ENCODE measurements around the gene GRB2.
A peak's percentile ranks its signal among the peaks of the same experiment; 100 is the strongest.
"Not testable (repeated sequence)": the region's sequence is repeated elsewhere in the genome, so short reads cannot be mapped to it uniquely, and the experiment has no call there.

Gene GRB2

GRCh38 chr17:75365009-75365930, 40.2 kb downstream of the GRB2 start:
- Histone ChIP-seq H3K9ac (ENCODE audit: low read depth, low read length) (no peak overlapping the region), H3K9me3 (ENCODE audit: control insufficient read depth, insufficient read depth, low read length) (no peaks in the 10 kb centered on the region), H3K4me1 (ENCODE audit: insufficient read depth, low read length) (peaks cover 20% of the 10 kb centered on the region), H3K36me3 (ENCODE audit: insufficient read depth, low read length) (no peaks in the 10 kb centered on the region)

- H3K9me3 ChIP-seq (ENCODE audit: control insufficient read depth, insufficient read depth, low read length), result no peaks in the 10 kb centered on the region
- H3K4me1 ChIP-seq (ENCODE audit: insufficient read depth, low read length), result peaks cover 14% of the 10 kb centered on the region
- no peak overlapping the region for H3K9ac ChIP-seq (ENCODE audit: low read depth, low read length)
- H3K36me3 ChIP-seq (ENCODE audit: insufficient read depth, low read length), result no peaks in the 10 kb centered on the region
Measured at GRCh38 chr17:75364078-75364477, 41.4 kb downstream of the GRB2 start.

GRCh38 chr17:75361996-75362395, 43.5 kb downstream of the GRB2 start:
- no peaks in the 10 kb centered on the region for H3K9me3 ChIP-seq (ENCODE audit: control insufficient read depth, insufficient read depth, low read length)
- H3K9ac ChIP-seq (ENCODE audit: low read depth, low read length), result no peak overlapping the region
- peaks cover 4% of the 10 kb centered on the region for H3K4me1 ChIP-seq (ENCODE audit: insufficient read depth, low read length)
- no peaks in the 10 kb centered on the region for H3K36me3 ChIP-seq (ENCODE audit: insufficient read depth, low read length)

DNA sequence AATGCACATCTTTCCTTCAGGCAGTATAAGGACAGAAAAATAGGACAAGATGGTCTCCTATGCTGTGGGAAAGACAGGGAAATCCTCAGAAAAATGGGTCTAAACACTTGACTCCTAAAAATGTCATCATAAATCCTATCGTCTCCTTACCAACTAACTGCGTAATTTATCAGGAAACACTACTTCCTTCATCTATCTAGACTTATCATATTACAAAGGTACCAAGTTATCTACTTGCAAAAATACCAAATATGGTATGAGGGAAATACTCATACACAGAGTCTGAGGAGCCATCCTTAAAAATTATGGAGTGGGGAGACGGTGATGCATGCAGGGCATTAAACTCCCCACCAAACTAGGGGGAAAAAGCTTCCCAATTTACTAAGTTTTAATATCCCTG, 44.1 kb downstream of the GRB2 start:
- H3K9me3 ChIP-seq (ENCODE audit: control insufficient read depth, insufficient read depth, low read length), result no peaks in the 10 kb centered on the region
- no peak overlapping the region for H3K9ac ChIP-seq (ENCODE audit: low read depth, low read length)
- H3K36me3 ChIP-seq (ENCODE audit: insufficient read depth, low read length), result no peaks in the 10 kb centered on the region
- peaks cover 3% of the 10 kb centered on the region for H3K4me1 ChIP-seq (ENCODE audit: insufficient read depth, low read length)

GRCh38 chr17:75356260-75356937, 49.1 kb downstream of the GRB2 start:
- no peaks in the 10 kb centered on the region for H3K36me3 ChIP-seq (ENCODE audit: insufficient read depth, low read length)
- no peaks in the 10 kb centered on the region for H3K9me3 ChIP-seq (ENCODE audit: control insufficient read depth, insufficient read depth, low read length)
- H3K4me1 ChIP-seq (ENCODE audit: insufficient read depth, low read length), result peaks cover 12% of the 10 kb centered on the region
- H3K9ac ChIP-seq (ENCODE audit: low read depth, low read length), result no peak overlapping the region

GRCh38 chr17:75353176-75353575, 52.3 kb downstream of the GRB2 start:
- no peaks in the 10 kb centered on the region for H3K9me3 ChIP-seq (ENCODE audit: control insufficient read depth, insufficient read depth, low read length)
- H3K9ac ChIP-seq (ENCODE audit: low read depth, low read length), result no peak overlapping the region
- H3K36me3 ChIP-seq (ENCODE audit: insufficient read depth, low read length), result 0 out of 2 replicates have a peak, but pooled peaks cover 4% of the 10 kb centered on the region
- peaks cover 24% of the 10 kb centered on the region for H3K4me1 ChIP-seq (ENCODE audit: insufficient read depth, low read length)

GRCh38 chr17:75352079-75352569, 53.4 kb downstream of the GRB2 start:
- Histone ChIP-seq H3K9ac (ENCODE audit: low read depth, low read length) (no peak overlapping the region), H3K36me3 (ENCODE audit: insufficient read depth, low read length) (0 out of 2 replicates have a peak, but pooled peaks cover 4% of the 10 kb centered on the region), H3K9me3 (ENCODE audit: control insufficient read depth, insufficient read depth, low read length) (no peaks in the 10 kb centered on the region), H3K4me1 (ENCODE audit: insufficient read depth, low read length) (peaks cover 30% of the 10 kb centered on the region)

DNA sequence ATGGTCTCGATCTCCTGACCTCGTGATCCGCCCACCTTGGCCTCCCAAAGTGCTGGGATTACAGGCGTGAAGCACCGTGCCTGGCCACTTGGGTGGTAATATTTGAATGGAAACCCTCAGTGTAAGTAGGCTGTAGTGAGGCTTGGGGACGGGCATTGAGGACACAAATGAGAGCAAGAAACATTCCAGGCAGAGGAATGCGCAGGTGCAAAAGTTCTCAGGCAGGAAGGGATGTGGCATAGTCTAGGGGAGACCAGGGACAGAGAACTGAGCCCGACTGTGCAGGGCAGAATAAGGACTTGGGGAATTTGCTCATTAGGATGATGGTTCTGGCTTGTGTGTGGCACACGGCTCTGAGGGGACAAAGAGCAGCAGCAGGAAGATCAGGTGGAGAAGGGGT, 54.8 kb downstream of the GRB2 start:
- H3K36me3 ChIP-seq (ENCODE audit: insufficient read depth, low read length), result 0 out of 2 replicates have a peak, but pooled peaks cover 4% of the 10 kb centered on the region
- H3K9me3 ChIP-seq (ENCODE audit: control insufficient read depth, insufficient read depth, low read length), result no peaks in the 10 kb centered on the region
- H3K4me1 ChIP-seq (ENCODE audit: insufficient read depth, low read length), result peaks cover 42% of the 10 kb centered on the region
- H3K9ac ChIP-seq (ENCODE audit: low read depth, low read length), result no peak overlapping the region

DNA sequence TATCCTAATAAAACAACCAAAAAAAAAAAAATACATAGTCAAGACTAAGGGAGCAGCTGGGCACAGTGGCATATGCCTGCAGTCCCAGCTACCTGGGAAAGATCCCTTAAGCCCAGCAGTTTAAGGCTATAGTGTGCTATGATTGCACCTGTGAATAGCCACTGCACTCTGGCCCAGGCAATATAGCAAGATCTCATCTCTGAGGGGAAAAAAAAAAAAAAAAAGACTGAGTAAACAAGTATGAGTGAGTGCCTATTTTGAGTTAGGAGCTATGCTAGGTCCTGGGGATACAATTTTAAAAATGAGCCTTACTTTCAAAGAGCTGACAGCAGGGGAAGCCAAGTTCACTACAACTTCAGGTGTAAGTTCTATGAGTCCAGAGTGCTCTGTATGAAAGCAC, 55.4 kb downstream of the GRB2 start:
- peaks cover 45% of the 10 kb centered on the region for H3K4me1 ChIP-seq (ENCODE audit: insufficient read depth, low read length)
- no peaks in the 10 kb centered on the region for H3K9me3 ChIP-seq (ENCODE audit: control insufficient read depth, insufficient read depth, low read length)
- 0 out of 2 replicates have a peak, but pooled peaks cover 4% of the 10 kb centered on the region for H3K36me3 ChIP-seq (ENCODE audit: insufficient read depth, low read length)
- no peak overlapping the region for H3K9ac ChIP-seq (ENCODE audit: low read depth, low read length)

DNA sequence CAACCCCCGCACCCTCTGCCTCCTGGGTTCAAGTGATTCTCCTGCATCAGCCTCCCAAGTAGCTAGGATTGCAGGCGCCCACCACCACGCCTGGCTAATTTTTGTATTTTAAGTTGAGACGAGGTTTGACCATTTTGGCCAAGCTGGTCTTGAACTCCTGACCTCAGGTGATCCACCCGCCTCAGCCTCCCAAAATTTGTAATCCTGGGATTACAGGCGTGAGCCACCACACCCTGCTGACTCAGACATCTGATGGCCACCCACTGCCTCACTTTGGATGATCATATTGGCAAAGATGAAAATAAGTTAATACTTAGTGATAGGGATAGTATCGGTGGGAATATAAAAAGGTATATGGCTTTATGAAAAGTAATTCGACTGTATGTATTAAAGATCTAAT, 55.9 kb downstream of the GRB2 start:
- H3K4me1 ChIP-seq (ENCODE audit: insufficient read depth, low read length), result peaks cover 45% of the 10 kb centered on the region
- no peak overlapping the region for H3K9ac ChIP-seq (ENCODE audit: low read depth, low read length)
- H3K36me3 ChIP-seq (ENCODE audit: insufficient read depth, low read length), result 0 out of 2 replicates have a peak, but pooled peaks cover 4% of the 10 kb centered on the region
- no peaks in the 10 kb centered on the region for H3K9me3 ChIP-seq (ENCODE audit: control insufficient read depth, insufficient read depth, low read length)

- H3K9ac ChIP-seq (ENCODE audit: low read depth, low read length), result no peak overlapping the region
- 0 out of 2 replicates have a peak, but pooled peaks cover 4% of the 10 kb centered on the region for H3K36me3 ChIP-seq (ENCODE audit: insufficient read depth, low read length)
- H3K4me1 ChIP-seq (ENCODE audit: insufficient read depth, low read length), result peaks cover 56% of the 10 kb centered on the region
- H3K9me3 ChIP-seq (ENCODE audit: control insufficient read depth, insufficient read depth, low read length), result no peaks in the 10 kb centered on the region
Measured at GRCh38 chr17:75348386-75349012, 57.0 kb downstream of the GRB2 start.

DNA sequence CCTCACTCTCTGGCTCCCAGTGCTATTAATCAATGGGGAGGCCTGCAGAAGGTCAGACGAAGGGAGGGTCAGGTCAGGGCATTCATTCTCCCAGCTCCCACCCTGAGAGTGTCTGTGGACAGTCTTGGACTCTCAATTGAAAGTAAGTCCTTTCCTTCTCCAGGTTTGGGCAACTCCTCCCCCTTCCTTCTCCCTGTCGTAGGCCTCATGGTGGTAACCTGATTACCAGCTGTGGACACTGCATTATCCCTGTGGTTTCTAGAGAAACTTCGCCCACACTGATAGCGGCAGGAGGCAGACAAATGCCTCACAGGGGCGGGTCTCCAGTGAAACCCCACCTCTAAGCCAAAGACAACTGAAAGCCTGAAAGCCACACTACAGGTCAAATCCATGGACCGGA, 58.6 kb downstream of the GRB2 start:
- Histone ChIP-seq H3K9ac (ENCODE audit: low read depth, low read length) (no peak overlapping the region), H3K9me3 (ENCODE audit: control insufficient read depth, insufficient read depth, low read length) (no peaks in the 10 kb centered on the region), H3K4me1 (ENCODE audit: insufficient read depth, low read length) (peaks cover 64% of the 10 kb centered on the region), H3K36me3 (ENCODE audit: insufficient read depth, low read length) (0 out of 2 replicates have a peak, but pooled peaks cover 4% of the 10 kb centered on the region)

DNA sequence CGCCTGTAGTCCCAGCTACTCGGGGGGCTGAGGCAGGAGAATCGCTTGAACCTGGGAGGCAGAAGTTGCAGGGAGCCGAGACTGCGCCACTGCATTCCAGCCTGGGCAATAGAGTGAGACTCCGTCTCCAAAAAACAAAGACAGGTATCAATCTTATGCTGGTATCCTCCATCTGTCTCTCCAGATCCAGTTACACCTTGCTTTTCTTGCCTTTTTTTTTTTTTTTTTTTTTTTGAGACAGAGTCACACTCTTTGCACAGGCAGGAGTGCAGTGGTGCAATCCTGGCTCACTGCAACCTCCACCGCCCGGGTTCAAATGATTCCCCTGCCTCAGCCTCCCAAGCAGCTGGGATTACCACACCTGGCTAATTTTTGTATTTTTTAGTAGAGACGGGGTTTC, 59.1 kb downstream of the GRB2 start:
- not testable (repeated sequence) for H3K36me3 ChIP-seq (ENCODE audit: insufficient read depth, low read length); H3K9ac ChIP-seq (ENCODE audit: low read depth, low read length); H3K9me3 ChIP-seq (ENCODE audit: control insufficient read depth, insufficient read depth, low read length)
- peaks cover 64% of the 10 kb centered on the region for H3K4me1 ChIP-seq (ENCODE audit: insufficient read depth, low read length)

DNA sequence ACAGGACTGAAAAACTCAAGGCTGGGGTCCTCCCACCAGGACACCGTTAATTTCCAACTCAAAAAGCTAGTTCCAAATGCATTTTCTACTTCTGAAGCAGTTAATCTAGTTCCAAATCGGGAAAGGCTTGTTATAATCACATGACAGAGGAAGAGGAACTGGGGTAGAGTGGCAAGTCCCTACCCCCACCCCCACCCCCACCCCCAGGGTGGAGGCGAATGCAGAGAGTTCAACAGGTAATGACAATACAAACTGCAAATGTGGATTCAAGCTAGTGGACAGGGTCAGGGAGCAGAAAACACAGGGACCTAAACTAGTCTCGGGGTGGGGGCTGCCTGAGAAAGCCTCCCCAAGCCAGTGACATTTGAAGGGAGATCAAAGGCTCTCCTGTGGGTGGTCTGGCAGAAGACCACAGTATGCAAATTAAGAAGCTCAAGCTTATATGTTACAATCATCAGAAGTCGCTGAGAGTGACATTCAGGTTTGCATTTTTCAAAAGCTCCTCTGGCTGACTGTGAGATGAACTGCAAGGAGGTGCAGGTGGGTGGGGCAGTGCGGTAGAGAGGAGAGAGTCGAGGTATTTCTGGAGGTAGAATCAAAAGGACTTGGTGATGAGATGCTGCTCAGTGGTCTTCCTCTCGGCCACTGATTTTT, 59.8 kb downstream of the GRB2 start:
- no peaks in the 10 kb centered on the region for H3K9me3 ChIP-seq (ENCODE audit: control insufficient read depth, insufficient read depth, low read length)
- peaks cover 62% of the 10 kb centered on the region for H3K4me1 ChIP-seq (ENCODE audit: insufficient read depth, low read length)
- H3K36me3 ChIP-seq (ENCODE audit: insufficient read depth, low read length), result no peaks in the 10 kb centered on the region
- H3K9ac ChIP-seq (ENCODE audit: low read depth, low read length), result peak overlapping the region; percentile 47

Data from ES-I3 (cell line).